DMS53 (cell line): ENCODE data around the gene SLC16A5.
"Not testable (repeated sequence)": the region's sequence is repeated elsewhere in the genome, so short reads cannot be mapped to it uniquely, and the experiment has no call there.

Experiments used
- DNase-seq: peaks from one replicate; lab custom pipeline; 2025; lab: John Stamatoyannopoulos, UW

Gene SLC16A5

GRCh38 chr17:75110234-75110937 is 22.6 kb downstream of the SLC16A5 start:
- peak; percentile 58 for DNase-seq

DNA sequence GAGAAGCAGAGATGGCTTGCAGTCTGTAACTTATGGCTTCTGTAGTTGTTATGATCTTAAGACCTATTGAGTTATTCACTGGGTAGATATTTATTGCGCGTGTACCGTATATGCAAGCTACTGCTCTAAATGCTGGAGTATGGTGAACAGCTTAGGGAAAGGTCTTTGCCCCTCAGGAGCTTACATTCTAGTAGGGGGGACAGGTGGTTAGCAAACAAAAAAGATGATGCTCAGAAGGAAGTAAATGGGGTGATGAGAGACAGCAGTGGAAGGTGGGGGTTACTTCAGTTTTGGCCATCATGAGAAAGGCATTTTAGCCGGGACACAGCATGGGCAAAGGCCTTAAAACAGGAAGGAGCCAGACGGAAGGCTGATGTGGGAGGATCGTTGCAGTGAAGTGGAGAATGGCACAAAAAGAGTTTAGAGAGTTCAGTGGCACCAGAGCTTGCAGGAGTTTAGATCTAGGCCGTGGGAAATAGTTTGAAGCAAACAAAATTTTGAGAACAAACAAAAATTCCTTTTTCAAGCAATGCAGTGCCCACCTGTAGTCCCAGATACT is 24.1 kb downstream of the SLC16A5 start:
- no peak for DNase-seq

GRCh38 chr17:75113798-75114551 is 26.2 kb downstream of the SLC16A5 start:
- DNase-seq = peak; percentile 93

- no peak for DNase-seq
Measured at GRCh38 chr17:75114552-75115314, 27.0 kb downstream of the SLC16A5 start.

DNA sequence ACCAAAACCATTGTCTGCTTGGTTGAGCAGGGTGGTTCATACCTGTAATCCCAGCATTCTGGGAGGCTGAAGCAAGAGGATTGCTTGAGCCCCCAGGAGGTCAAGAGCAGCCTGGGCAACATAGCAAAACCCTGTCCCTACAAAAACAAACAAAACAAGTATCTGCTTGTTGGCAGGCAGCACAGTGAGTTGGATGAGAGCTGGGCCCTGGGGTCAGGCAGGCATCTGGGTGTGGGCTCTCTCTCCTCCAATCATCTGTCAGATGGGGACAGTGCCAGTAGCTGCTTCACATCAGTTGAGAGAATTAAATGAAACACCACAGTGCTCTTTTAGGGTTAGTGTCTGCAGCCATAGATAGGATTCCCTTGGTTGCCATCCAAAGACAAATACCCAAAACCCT is 27.8 kb downstream of the SLC16A5 start:
- DNase-seq = no peak

DNA sequence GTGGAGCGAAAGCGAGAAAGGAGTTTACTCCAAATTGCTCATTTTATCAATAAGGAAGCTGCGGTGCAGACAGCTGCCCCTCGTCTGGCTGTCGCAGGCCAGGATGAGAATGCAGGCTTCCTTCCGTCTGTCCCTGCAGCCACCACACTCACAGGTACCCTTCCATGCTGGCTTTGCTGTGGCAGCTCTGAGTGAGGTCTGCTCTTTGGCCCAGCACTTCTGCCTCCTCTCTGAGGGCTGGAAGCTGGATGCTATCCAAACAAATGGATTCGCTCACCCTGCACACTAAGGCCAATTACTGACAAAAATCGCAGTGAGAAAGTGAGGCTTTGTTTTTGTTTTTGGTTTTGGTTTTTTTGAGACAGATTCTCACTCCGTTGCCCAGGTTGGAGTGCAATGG is 29.0 kb downstream of the SLC16A5 start:
- no peak for DNase-seq

- DNase-seq = no peak
Measured at GRCh38 chr17:75118307-75118706, 30.6 kb downstream of the SLC16A5 start.

GRCh38 chr17:75124041-75124818 is 36.5 kb downstream of the SLC16A5 start:
- DNase-seq = peak; percentile 97

DNA sequence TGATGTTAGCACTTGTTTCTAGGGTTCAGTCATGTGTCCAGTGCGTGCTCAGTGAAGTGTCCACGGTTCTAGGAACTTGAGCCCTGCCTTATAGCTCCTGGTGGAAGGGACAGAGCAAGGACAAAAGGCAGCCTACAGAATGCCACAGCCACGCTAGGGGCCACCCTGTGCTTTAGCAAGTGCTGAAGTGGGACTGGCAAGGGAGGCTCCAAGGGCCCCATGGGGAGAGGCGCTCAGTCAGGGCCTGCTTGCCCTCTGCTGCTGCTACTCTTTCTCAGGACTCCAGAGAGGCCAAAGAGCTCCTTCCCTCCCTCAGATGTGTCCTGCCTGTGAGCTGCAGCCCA is 37.0 kb downstream of the SLC16A5 start:
- peak; percentile 55 for DNase-seq

DNA sequence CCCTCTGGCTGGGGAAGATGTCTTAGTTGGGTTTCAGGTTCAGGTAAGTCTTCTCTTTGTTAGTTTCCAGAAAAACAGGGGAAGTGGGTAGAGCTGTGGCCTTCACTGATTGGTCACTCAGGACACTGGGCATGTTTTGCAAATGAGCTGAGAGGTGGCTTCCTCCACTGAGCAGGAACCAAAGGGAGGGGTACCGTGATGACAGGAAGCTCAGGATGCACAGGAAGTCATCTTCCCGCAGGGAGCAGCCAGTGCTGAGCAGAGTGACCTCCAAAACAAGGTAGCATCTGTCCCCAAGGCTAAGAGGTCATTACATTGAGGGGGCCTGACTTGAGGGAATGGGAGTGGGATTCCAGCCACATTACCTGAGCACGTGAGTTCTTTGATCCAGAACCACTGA is 38.2 kb downstream of the SLC16A5 start:
- peak; percentile 50 for DNase-seq

DNA sequence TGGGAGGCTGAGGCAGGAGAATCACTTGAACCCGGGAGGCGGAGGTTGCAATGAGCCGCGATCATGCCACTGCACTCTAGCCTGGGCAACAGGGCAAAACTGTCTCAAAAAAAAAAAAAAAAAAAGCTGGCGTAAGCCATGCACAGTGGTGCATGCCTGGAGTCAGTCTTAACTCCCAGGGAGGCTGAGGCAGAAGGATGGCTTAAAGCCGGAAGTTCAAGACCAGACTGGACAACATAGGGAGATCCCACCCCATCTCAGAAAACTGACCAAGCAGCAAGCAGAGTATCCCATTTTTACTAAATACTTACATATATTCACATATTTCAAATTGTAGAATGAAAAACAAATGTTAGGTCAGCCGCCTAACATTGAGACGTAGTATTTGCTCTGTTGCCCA is 39.2 kb downstream of the SLC16A5 start:
- DNase-seq = no peak

GRCh38 chr17:75127936-75128335 is 40.2 kb downstream of the SLC16A5 start:
- DNase-seq = not testable (repeated sequence)

DNA sequence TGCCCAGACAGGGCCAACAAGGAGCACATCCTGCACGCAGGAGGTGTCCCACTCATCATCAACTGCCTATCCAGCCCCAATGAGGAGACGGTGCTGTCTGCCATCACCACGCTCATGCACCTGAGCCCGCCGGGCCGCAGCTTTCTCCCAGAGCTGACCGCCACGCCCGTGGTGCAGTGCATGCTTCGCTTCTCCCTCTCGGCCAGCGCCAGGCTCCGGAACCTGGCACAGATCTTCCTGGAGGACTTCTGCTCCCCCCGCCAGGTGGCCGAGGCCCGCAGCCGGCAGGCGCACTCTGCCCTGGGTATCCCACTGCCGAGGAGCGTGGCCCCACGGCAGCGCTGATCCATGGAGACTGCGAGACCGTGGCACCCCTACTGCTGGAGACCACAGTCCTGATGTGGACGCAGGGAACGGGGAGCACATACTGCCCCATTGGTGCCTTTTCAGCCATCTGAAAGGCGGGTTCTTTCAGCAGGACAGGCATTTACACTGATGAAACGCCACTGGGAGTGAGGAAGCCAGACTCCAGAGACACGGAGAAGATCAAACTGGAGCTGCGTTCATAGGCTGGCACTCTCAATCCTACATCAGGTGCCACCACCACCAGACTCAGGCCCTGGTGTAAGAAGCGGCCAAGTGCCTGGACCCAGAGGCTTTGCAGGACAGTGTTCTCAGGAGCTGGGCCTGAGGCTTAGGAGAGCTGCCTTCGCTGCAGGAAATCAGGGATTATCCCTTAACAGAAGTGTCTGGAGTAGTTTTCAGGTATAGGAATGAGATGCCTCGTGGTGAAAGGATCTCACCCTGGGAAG is 41.1 kb downstream of the SLC16A5 start:
- DNase-seq = no peak

DNA sequence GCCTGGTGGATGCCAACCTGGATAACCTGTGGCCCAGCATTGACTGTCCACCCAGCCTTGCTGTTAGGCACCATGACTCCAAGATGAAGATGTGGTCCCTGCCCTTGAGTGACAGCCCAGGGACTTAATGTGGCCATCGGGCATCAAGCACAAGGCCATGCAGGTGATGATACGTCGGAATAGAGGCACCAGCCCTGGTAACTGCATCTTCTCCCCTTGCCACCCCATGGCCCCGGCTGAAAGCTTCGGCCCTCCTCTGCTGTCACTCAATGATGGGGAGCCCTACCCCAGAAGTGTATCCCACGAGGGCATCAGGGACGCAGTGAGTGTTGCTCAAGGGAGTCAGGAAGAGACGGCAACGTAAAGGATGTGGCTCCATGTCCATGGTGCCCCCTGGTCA is 41.8 kb downstream of the SLC16A5 start:
- no peak for DNase-seq

- DNase-seq = no peak
Measured at GRCh38 chr17:75130059-75130631, 42.4 kb downstream of the SLC16A5 start.

- peak; percentile 73 for DNase-seq
Measured at GRCh38 chr17:75130632-75131277, 43.0 kb downstream of the SLC16A5 start.

DNA sequence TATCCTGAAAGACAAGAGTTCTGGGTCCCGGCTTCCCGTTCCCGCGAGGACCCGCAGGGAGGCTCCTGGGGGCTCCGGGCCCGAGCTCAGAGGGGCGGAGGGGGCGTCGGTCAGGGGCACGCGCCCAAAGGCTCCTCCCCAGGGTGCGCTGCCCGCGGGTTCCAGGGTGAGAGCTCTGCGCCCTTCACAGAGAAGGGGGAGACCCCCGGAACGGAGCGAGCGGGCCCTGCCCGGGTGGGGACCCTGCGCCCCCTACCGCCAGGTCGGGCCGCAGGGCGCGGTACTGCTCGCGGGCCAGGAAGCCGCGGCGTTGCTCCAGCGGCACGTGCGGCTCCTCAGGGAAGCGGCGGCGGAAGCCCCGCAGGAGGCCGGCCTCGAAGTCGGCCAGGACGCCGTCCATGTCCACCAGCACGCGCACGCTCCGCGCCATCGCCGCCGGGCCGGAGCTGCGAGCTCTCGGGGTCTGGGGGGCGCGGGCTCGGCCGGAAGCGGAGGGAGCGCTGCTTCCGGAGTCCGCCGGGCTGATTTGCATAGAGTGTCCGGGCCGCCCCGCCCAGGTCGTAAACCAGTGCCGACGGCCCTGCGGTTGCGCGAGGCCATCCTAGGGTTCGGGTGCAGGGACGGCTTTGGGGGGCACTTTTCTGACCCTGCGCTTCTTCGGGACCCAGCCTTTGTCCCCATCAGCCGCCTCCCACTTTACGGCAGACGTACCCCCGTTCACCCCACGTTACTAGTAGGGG is 43.7 kb downstream of the SLC16A5 start, which contains the start of gene NT5C:
Gene NT5C, minus strand, starts transcription at position 465 of the 740 bp plus-strand sequence. Its CDS starts 35 bp downstream, at position 430.
- DNase-seq = peak; percentile 92

- DNase-seq = peak; percentile 38
Measured at GRCh38 chr17:75132018-75133000, 44.6 kb downstream of the SLC16A5 start.
